Fibroblast of peridontal ligament (primary cell): ENCODE measurements around the gene CCDC157.
"Not testable (repeated sequence)": the region's sequence is repeated elsewhere in the genome, so short reads cannot be mapped to it uniquely, and the experiment has no call there.

Experiments
- DNase-seq: peaks from one replicate; pipeline ENCODE4 v3.0.0-alpha.2; 2010; ENCODE audit errors: extremely low read depth

Gene CCDC157

GRCh38 chr22:30390974-30391691, 34.3 kb downstream of the CCDC157 start:
- DNase-seq, result peak; percentile 29

GRCh38 chr22:30392661-30393321, 36.0 kb downstream of the CCDC157 start:
- DNase-seq, result no peak

- no peak for DNase-seq
Measured at GRCh38 chr22:30393322-30393680, 36.5 kb downstream of the CCDC157 start.

- no peak for DNase-seq
Measured at GRCh38 chr22:30393885-30394284, 37.1 kb downstream of the CCDC157 start.

GRCh38 chr22:30396871-30397655, 40.3 kb downstream of the CCDC157 start, which contains the start of gene SEC14L2:
SEC14L2 (plus strand) TSS chr22:30397018; CDS start chr22:30397117, 99 bp downstream.
- DNase-seq, result peak; percentile 27

GRCh38 chr22:30397656-30398635, 41.1 kb downstream of the CCDC157 start:
- DNase-seq, result no peak

GRCh38 chr22:30398685-30399680, 42.2 kb downstream of the CCDC157 start:
- no peak for DNase-seq

- DNase-seq, result no peak
Measured at GRCh38 chr22:30399718-30400117, 42.9 kb downstream of the CCDC157 start.

- DNase-seq, result no peak
Measured at GRCh38 chr22:30400159-30400558, 43.4 kb downstream of the CCDC157 start.

GRCh38 chr22:30401024-30401423, 44.2 kb downstream of the CCDC157 start:
- DNase-seq, result not testable (repeated sequence)

GRCh38 chr22:30402028-30402765, 45.4 kb downstream of the CCDC157 start:
- DNase-seq, result no peak

- not testable (repeated sequence) for DNase-seq
Measured at GRCh38 chr22:30402766-30403104, 45.9 kb downstream of the CCDC157 start.

GRCh38 chr22:30404307-30404706, 47.5 kb downstream of the CCDC157 start:
- no peak for DNase-seq

- DNase-seq, result no peak
Measured at GRCh38 chr22:30405731-30406130, 48.9 kb downstream of the CCDC157 start.

GRCh38 chr22:30406400-30406799, 49.6 kb downstream of the CCDC157 start:
- no peak for DNase-seq

- DNase-seq, result peak; percentile 64
Measured at GRCh38 chr22:30408388-30409102, 51.7 kb downstream of the CCDC157 start.

- no peak for DNase-seq
Measured at GRCh38 chr22:30411780-30412179, 55.0 kb downstream of the CCDC157 start.

GRCh38 chr22:30413001-30413400, 56.2 kb downstream of the CCDC157 start:
- no peak for DNase-seq
